Erythroblast (primary cell): ENCODE results near the gene C6orf163.

Experiments used
- GATA1 ChIP-seq: IDR thresholded peaks from 2 replicates; pipeline ENCODE4 v1.6.1; 2011; ENCODE audit warnings: low read depth, mild to moderate bottlenecking, control low read depth, low read length, moderate library complexity
- POLR2A ChIP-seq: IDR thresholded peaks from 2 replicates; pipeline ENCODE4 v1.6.1; 2011; ENCODE audit warnings: mild to moderate bottlenecking, low read length

- TF ChIP-seq POLR2A (no peak), GATA1 (no peak)
These were observed 39.4 kb downstream of the C6orf163 start for GRCh38 chr6:87384038-87384437.
